ENCODE measurements around the gene C2CD4C. TPM values are rescaled to one million over a fixed set of nuclear protein-coding genes. Genes with fewer than 3 reads are reported as not detected.

The C2CD4C gene
- total RNA-seq, 1 experiment from 2014 or later = 0.43 TPM

DNA sequence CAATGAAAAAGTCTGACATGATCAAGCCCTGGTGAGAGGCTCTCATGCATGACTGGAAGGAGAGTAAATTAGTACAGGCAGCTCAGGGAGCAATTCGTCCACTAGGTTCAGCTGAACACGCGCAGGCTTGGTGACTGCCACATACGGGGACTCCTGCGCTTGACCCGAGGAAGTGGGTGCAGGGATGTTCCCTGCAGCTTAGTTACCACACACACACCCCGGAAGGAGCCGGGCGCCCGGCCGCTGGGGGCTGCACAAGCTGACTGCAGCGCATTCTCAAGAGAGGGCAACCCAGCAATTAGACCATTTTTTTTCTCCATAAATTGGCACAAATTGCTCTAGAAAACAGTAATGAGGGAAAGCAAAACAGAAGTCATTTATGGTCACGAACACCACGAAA lies 41.4 kb downstream of the C2CD4C start:
- Mint-ChIP-seq H3K27me3 (ENCODE audit: insufficient read depth, unreplicated experiment) (peaks cover 23% of the 10 kb centered on the region), H3K4me1 (ENCODE audit: low read depth, unreplicated experiment) (no peaks in the 10 kb centered on the region), H3K27ac (ENCODE audit: unreplicated experiment) (no peak overlapping the region), H3K9me3 (ENCODE audit: unreplicated experiment) (no peaks in the 10 kb centered on the region), H3K4me3 (ENCODE audit: unreplicated experiment) (no peak overlapping the region), H3K36me3 (ENCODE audit: insufficient read depth, unreplicated experiment) (no peaks in the 10 kb centered on the region)
- H3K36me3 ChIP-seq (ENCODE audit: control insufficient read depth, insufficient read depth, low read length) = no peaks in the 10 kb centered on the region
- DNase-seq = no peak
- no peak overlapping the region for H3K4me3 ChIP-seq (ENCODE audit: low read depth, low read length)
- no peaks in the 10 kb centered on the region for H3K9me3 ChIP-seq
- no TSS peak for BruUV-seq (replicated peaks)
- ChIA-PET POLR2A (no interaction called here), CTCF (no interaction called here)
- H3K27me3 ChIP-seq (replicated peaks; ENCODE audit: control insufficient read depth, insufficient read depth, low read length) = no peaks in the 10 kb centered on the region
- TF ChIP-seq, protein P1, sequence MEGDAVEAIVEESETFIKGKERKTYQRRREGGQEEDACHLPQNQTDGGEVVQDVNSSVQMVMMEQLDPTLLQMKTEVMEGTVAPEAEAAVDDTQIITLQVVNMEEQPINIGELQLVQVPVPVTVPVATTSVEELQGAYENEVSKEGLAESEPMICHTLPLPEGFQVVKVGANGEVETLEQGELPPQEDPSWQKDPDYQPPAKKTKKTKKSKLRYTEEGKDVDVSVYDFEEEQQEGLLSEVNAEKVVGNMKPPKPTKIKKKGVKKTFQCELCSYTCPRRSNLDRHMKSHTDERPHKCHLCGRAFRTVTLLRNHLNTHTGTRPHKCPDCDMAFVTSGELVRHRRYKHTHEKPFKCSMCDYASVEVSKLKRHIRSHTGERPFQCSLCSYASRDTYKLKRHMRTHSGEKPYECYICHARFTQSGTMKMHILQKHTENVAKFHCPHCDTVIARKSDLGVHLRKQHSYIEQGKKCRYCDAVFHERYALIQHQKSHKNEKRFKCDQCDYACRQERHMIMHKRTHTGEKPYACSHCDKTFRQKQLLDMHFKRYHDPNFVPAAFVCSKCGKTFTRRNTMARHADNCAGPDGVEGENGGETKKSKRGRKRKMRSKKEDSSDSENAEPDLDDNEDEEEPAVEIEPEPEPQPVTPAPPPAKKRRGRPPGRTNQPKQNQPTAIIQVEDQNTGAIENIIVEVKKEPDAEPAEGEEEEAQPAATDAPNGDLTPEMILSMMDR (IDR thresholded peaks at IDR 0.05; ENCODE audit: insufficient read depth in 1 of 2, low read depth in 1 of 2, low read length in 1 of 2, severe bottlenecking in 1 of 2, unreplicated experiment in 1 of 2) = no peak
- no peaks in the 10 kb centered on the region for H3K4me1 ChIP-seq
- intact Hi-C loops (cut with micrococcal nuclease; ENCODE audit: unreplicated experiment) = no loop called here

DNA sequence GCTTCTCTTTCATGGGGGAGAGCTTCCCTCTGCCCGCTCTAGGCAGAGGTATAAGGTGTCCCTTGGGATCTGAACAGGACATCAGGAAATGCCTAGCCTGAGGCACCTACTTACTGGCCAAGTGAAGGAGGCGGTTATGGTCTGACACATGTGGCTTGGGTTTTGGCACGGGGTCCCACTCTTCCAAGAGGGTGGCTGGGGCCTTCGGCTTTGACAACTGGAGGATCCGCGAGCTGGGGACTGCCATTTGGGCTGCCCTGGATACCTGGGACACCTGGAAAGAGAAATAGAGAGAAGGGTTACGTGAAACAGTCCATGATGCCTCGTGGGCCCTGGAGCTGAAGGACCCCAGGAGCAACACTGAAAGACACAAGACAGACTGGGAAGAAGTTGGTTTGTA lies 42.0 kb downstream of the C2CD4C start:
- POLR2A ChIA-PET = no interaction called here
- no peaks in the 10 kb centered on the region for H3K4me1 ChIP-seq
- TF ChIP-seq, protein P1 (IDR thresholded peaks at IDR 0.05; ENCODE audit: insufficient read depth in 1 of 2, low read depth in 1 of 2, low read length in 1 of 2, severe bottlenecking in 1 of 2, unreplicated experiment in 1 of 2) = no peak
- H3K27me3 Mint-ChIP-seq (ENCODE audit: insufficient read depth, unreplicated experiment) = peaks cover 23% of the 10 kb centered on the region
- CTCF ChIA-PET = no interaction called here
- H3K36me3 ChIP-seq (ENCODE audit: control insufficient read depth, insufficient read depth, low read length) = no peaks in the 10 kb centered on the region
- no peaks in the 10 kb centered on the region for H3K27me3 ChIP-seq (replicated peaks; ENCODE audit: control insufficient read depth, insufficient read depth, low read length)
- no peaks in the 10 kb centered on the region for H3K4me1 Mint-ChIP-seq (ENCODE audit: low read depth, unreplicated experiment)
- DNase-seq = no peak
- intact Hi-C loops (cut with micrococcal nuclease; ENCODE audit: unreplicated experiment) = no loop called here
- H3K9me3 ChIP-seq = no peaks in the 10 kb centered on the region
- H3K4me3 ChIP-seq (ENCODE audit: low read depth, low read length) = no peak overlapping the region
- no peaks in the 10 kb centered on the region for H3K36me3 Mint-ChIP-seq (ENCODE audit: insufficient read depth, unreplicated experiment)
- H3K27ac Mint-ChIP-seq (ENCODE audit: unreplicated experiment) = no peak overlapping the region
- BruUV-seq (replicated peaks) = no TSS peak
- no peak overlapping the region for H3K4me3 Mint-ChIP-seq (ENCODE audit: unreplicated experiment)
- no peaks in the 10 kb centered on the region for H3K9me3 Mint-ChIP-seq (ENCODE audit: unreplicated experiment)

DNA sequence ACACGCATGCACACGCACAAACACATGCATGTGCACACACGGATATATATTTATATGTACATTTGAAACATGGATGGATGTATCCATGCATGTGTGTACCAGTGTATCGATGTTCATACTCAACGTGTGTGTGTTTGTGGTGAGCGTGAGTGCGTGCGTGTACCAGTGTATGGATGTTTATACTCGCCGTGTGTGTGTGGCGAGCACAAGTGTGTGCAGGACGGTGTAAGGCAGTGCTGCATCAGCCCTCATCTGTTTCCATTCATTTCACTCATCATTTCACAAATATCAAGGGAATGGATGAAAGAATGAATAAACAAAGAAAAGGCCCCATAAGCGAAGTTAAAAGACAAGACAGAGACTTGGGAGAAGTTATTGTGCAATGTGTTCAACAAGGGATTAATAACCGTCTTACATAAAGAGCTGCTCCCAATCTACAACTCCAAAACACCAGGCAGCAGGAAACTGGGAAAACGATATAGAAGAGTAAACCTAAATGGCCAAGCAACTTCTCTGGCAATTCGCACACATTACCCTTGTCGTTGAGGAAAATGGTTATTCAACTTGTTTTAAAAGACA lies 42.7 kb downstream of the C2CD4C start:
- Histone ChIP-seq H3K27me3 (replicated peaks; ENCODE audit: control insufficient read depth, insufficient read depth, low read length) (no peaks in the 10 kb centered on the region), H3K4me3 (ENCODE audit: low read depth, low read length) (no peak overlapping the region), H3K4me1 (no peaks in the 10 kb centered on the region), H3K9me3 (no peaks in the 10 kb centered on the region), H3K36me3 (ENCODE audit: control insufficient read depth, insufficient read depth, low read length) (no peaks in the 10 kb centered on the region)
- no peak for DNase-seq
- TF ChIP-seq, protein P1 (IDR thresholded peaks at IDR 0.05; ENCODE audit: insufficient read depth in 1 of 2, low read depth in 1 of 2, low read length in 1 of 2, severe bottlenecking in 1 of 2, unreplicated experiment in 1 of 2) = no peak
- Mint-ChIP-seq H3K4me3 (ENCODE audit: unreplicated experiment) (no peak overlapping the region), H3K36me3 (ENCODE audit: insufficient read depth, unreplicated experiment) (no peaks in the 10 kb centered on the region), H3K27ac (ENCODE audit: unreplicated experiment) (no peak overlapping the region), H3K9me3 (ENCODE audit: unreplicated experiment) (no peaks in the 10 kb centered on the region), H3K4me1 (ENCODE audit: low read depth, unreplicated experiment) (no peaks in the 10 kb centered on the region), H3K27me3 (ENCODE audit: insufficient read depth, unreplicated experiment) (peaks cover 23% of the 10 kb centered on the region)
- POLR2A ChIA-PET = no interaction called here
- no TSS peak for BruUV-seq (replicated peaks)
- CTCF ChIA-PET = no interaction called here
- intact Hi-C loops (cut with micrococcal nuclease; ENCODE audit: unreplicated experiment) = no loop called here

Measured in Caco-2 (cell line).